Sigmoid colon (tissue), 4 donors: ENCODE data around the gene MACROD2.

Experiments
- CTCF ChIP-seq, 4 experiments: fragments of 450-650 bp in 3 of 4; fragments of 200-600 bp in 1 of 4; IDR thresholded peaks; one replicate each; pipeline ENCODE4 v1.5.1; 2016 to 2019; ENCODE audit warnings: antibody characterized with exemption in 4 of 4, mild to moderate bottlenecking in 3 of 4, moderate library complexity in 2 of 4
- EP300 ChIP-seq, 4 donors: sonication (generic); formaldehyde crosslinking; IDR thresholded peaks; one replicate each; pipeline ENCODE4 v1.6.1; 2017; ENCODE audit warnings: antibody characterized with exemption in 4 of 4
- POLR2A ChIP-seq, 2 donors: fragments of 450-650 bp; IDR thresholded peaks; one replicate each; pipeline ENCODE4 v1.6.1; 2016; ENCODE audit warnings: antibody characterized with exemption in 2 of 2, mild to moderate bottlenecking in 2 of 2, moderate library complexity in 2 of 2

GRCh38 chr20:15676815-15677214 lies 1681.5 kb downstream of the MACROD2 start:
- TF ChIP-seq CTCF (IDR thresholded peaks at IDR 0.05) (no peak), POLR2A (IDR thresholded peaks at IDR 0.05) (no peak), EP300 (IDR thresholded peaks at IDR 0.05) (no peak)
